Prostate gland (tissue), 2 donors: ENCODE data around the gene METTL1. TPM values are rescaled to one million over a fixed set of nuclear protein-coding genes. Genes with fewer than 3 reads are reported as not detected.
A peak's percentile ranks its signal among the peaks of the same experiment; 100 is the strongest.

ENCODE experiments used
- DNase-seq: peaks from one replicate; pipeline ENCODE4 v3.0.0-alpha.2; 2019; ENCODE audit warnings: low spot score
- H3K27ac ChIP-seq, 2 donors: fragments of 200-600 bp; sonication (generic); 2 replicates each; pipeline ENCODE4 v1.5.1; 2017 to 2019
- H3K27me3 ChIP-seq: fragments of 200-600 bp; sonication (generic); replicated peaks from 2 replicates; pipeline ENCODE4 v1.5.1; 2019; ENCODE audit not compliant: insufficient read depth
- H3K36me3 ChIP-seq, 2 donors: fragments of 200-600 bp; sonication (generic); 1 replicate in 1 of 2; 2 replicates in 1 of 2; pipeline versions ENCODE4 v1.5.1 to v1.8.1; 2017 to 2019
- H3K4me1 ChIP-seq: fragments of 200-600 bp; sonication (generic); replicated peaks from 2 replicates; pipeline ENCODE4 v1.5.1; 2019
- H3K4me3 ChIP-seq, 2 donors: fragments of 200-600 bp; sonication (generic); 2 replicates each; pipeline ENCODE4 v1.5.1; 2017 to 2019
- H3K9me3 ChIP-seq: fragments of 200-600 bp; sonication (generic); 2 replicates; pipeline ENCODE4 v1.5.1; 2017
- CTCF ChIP-seq, 4 experiments: fragments of 200-600 bp in 2 of 4; fragments of 450-650 bp in 2 of 4; sonication (generic) in 2 of 4; IDR thresholded peaks; 1 replicate in 3 of 4; 2 replicates in 1 of 4; pipeline ENCODE4 v1.5.1; 2016 to 2019; ENCODE audit warnings: antibody characterized with exemption in 4 of 4, mild to moderate bottlenecking in 2 of 4, moderate library complexity in 2 of 4
- POLR2A ChIP-seq: fragments of 450-650 bp; IDR thresholded peaks from one replicate; pipeline ENCODE4 v1.6.1; 2016; ENCODE audit warnings: antibody characterized with exemption, mild to moderate bottlenecking
- POLR2AphosphoS5 ChIP-seq: sonication (generic); formaldehyde crosslinking; IDR thresholded peaks from one replicate; pipeline ENCODE4 v1.6.1; 2017; ENCODE audit warnings: antibody characterized with exemption
- WGBS: methylation state at CpG from one replicate; pipeline ENCODE4 v1.1.5; 2018; 5-methylcytosine and 5-hydroxymethylcytosine counted together
- intact Hi-C: fragments of 100-400 bp; cut with DNase I; formaldehyde crosslinking; loops from one replicate; pipeline ENCODE4 v1.14.2; 2022
- total RNA-seq, 2 donors: library from RNA; depleted of rRNA; stranded (reverse); fragments of >200 nt; gene quantifications; one replicate each; pipeline ENCODE4 v1.1.0, GENCODE V29; 2016

METTL1 gene
- total RNA-seq, 2 donors from 2014 or later = 4.9 to 14.3 TPM

DNA sequence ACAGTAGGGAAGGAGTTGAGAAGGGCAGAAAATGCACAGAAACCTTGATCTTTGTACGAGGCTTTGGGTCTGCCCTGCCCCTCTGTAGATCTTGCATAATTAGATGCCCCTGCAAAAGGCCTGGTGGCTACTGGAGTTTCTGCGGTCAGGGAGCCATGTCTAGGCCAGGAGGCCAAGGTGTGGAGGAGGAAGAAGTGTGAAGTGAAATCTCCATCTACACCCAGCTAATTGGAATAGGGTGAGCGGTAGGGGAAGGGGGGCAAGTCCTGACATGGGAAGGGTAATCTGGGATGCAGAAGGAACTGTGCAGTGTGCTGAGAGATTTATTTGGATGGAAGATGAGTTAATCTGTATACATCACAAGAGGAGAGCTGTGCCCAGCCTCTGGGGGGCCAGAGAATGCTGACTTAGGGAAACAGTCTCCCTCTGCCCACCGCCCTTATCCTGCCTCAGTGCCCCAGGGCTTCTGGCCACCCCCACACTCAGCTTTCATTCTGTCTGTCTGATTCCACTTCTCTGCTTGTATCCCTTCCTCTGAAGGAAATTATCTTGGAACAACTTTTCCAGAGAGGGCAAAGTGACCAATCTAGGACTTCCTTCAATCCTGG, 10.4 kb downstream of the METTL1 start:
- no peaks in the 10 kb centered on the region for H3K27me3 ChIP-seq
- no peak for DNase-seq
- WGBS = 92% methylated on average over 4 of the region's 4 CpGs
- no peak overlapping the region for H3K27ac ChIP-seq
- intact Hi-C loops = no loop called here
- H3K4me1 ChIP-seq = peaks cover 16% of the 10 kb centered on the region
- no peaks in the 10 kb centered on the region for H3K36me3 ChIP-seq
- H3K9me3 ChIP-seq = no peaks in the 10 kb centered on the region
- H3K4me3 ChIP-seq = no peak overlapping the region
- TF ChIP-seq POLR2A = no peak
- no peak for TF ChIP-seq CTCF (IDR thresholded peaks at IDR 0.05)
- TF ChIP-seq POLR2AphosphoS5 = no peak

- Histone ChIP-seq H3K9me3 (no peaks in the 10 kb centered on the region), H3K4me1 (peaks cover 10% of the 10 kb centered on the region), H3K27ac (no peak overlapping the region), H3K36me3 (no peaks in the 10 kb centered on the region), H3K4me3 (no peak overlapping the region), H3K27me3 (no peaks in the 10 kb centered on the region)
- no peak for TF ChIP-seq CTCF (IDR thresholded peaks at IDR 0.05)
- no peak for TF ChIP-seq POLR2A
- TF ChIP-seq POLR2AphosphoS5 = no peak
- DNase-seq = no peak
- 95% methylated on average over 3 of the region's 3 CpGs for WGBS
- intact Hi-C loops = no loop called here
Measured at GRCh38 chr12:57760347-57760982, 11.4 kb downstream of the METTL1 start.

DNA sequence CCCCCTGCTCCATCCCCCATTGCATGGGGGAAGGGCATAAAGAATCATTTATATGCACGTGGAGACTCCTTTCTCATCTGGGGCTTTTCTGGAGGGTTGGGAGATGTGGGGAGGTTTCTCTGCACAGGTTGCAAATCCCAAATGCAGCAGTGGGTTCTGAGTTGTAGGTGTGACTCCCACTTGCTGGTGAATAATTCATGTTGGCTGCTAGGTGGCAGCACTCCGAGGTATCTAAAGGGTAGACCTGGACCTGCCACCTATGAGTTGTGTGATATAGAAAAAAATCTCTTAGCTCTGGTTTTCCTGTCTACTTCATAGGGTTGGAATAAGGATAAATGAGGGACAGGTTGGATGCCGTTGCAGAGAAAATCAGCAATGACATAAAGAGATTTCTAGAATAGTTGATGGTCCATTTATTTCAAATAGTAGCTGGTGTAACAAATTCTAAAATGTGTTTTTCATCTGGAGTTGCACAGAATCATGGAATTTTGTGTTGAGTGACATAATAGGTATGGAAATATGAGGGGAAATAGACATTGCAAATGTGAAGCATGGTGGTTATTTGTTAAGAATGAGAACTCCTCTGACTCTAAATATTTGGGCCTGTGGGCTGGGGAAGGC, 12.4 kb downstream of the METTL1 start:
- no peaks in the 10 kb centered on the region for H3K36me3 ChIP-seq
- H3K4me3 ChIP-seq = no peak overlapping the region
- no peaks in the 10 kb centered on the region for H3K9me3 ChIP-seq
- no peak for DNase-seq
- H3K4me1 ChIP-seq = peaks cover 3% of the 10 kb centered on the region
- WGBS = 31% methylated on average over 3 of the region's 3 CpGs
- H3K27ac ChIP-seq = no peak overlapping the region
- no peaks in the 10 kb centered on the region for H3K27me3 ChIP-seq
- intact Hi-C loops = no loop called here
- TF ChIP-seq CTCF (IDR thresholded peaks at IDR 0.05) (peak in 2 of 4 experiments; percentile 15 to 41), POLR2A (no peak)

- WGBS = 88% methylated on average over 25 of the region's 25 CpGs
Measured at GRCh38 chr12:57758552-57759359, 13.1 kb downstream of the METTL1 start.

More at GRCh38 chr12:57758552-57759359, 13.1 kb downstream of the METTL1 start:
- Histone ChIP-seq H3K4me3 (no peak overlapping the region), H3K27me3 (no peaks in the 10 kb centered on the region), H3K9me3 (no peaks in the 10 kb centered on the region), H3K36me3 (no peaks in the 10 kb centered on the region), H3K4me1 (peaks cover 3% of the 10 kb centered on the region), H3K27ac (no peak overlapping the region)
- no peak for DNase-seq
- intact Hi-C loops = no loop called here
- no peak for TF ChIP-seq CTCF (IDR thresholded peaks at IDR 0.05)
- no peak for TF ChIP-seq POLR2AphosphoS5
- no peak for TF ChIP-seq POLR2A
